ENCODE measurements around the gene PFAS.

- TF ChIP-seq, protein P1, sequence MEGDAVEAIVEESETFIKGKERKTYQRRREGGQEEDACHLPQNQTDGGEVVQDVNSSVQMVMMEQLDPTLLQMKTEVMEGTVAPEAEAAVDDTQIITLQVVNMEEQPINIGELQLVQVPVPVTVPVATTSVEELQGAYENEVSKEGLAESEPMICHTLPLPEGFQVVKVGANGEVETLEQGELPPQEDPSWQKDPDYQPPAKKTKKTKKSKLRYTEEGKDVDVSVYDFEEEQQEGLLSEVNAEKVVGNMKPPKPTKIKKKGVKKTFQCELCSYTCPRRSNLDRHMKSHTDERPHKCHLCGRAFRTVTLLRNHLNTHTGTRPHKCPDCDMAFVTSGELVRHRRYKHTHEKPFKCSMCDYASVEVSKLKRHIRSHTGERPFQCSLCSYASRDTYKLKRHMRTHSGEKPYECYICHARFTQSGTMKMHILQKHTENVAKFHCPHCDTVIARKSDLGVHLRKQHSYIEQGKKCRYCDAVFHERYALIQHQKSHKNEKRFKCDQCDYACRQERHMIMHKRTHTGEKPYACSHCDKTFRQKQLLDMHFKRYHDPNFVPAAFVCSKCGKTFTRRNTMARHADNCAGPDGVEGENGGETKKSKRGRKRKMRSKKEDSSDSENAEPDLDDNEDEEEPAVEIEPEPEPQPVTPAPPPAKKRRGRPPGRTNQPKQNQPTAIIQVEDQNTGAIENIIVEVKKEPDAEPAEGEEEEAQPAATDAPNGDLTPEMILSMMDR (IDR thresholded peaks at IDR 0.05), result no peak
- no peak for TF ChIP-seq ZFX (IDR thresholded peaks at IDR 0.05; ENCODE audit: borderline replicate concordance)
Observed at GRCh38 chr17:8268550-8269298, 19.6 kb downstream of the PFAS start.

Measured in 22Rv1 (cell line).